ENCODE data around the gene PAM.

DNA sequence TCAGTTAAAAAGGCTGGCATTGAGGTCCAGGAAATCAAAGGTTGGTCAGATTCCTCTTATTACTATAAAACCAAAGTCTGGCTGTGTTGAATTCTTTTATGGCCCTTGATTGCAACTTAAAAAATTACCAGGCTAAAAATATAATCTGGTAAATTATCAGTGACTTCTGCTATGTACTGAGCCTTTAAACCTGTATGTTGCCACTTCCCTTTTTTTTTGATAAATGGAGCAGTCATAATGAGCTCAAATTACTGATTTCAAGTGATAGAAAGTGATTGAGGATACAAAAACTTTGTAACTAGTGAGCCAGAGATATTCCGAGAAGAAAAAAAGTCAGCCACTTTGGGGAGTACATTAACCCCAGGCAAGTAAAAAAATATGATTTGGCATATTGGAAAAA is 264.7 kb downstream of the PAM start:
- TF ChIP-seq, protein P1, sequence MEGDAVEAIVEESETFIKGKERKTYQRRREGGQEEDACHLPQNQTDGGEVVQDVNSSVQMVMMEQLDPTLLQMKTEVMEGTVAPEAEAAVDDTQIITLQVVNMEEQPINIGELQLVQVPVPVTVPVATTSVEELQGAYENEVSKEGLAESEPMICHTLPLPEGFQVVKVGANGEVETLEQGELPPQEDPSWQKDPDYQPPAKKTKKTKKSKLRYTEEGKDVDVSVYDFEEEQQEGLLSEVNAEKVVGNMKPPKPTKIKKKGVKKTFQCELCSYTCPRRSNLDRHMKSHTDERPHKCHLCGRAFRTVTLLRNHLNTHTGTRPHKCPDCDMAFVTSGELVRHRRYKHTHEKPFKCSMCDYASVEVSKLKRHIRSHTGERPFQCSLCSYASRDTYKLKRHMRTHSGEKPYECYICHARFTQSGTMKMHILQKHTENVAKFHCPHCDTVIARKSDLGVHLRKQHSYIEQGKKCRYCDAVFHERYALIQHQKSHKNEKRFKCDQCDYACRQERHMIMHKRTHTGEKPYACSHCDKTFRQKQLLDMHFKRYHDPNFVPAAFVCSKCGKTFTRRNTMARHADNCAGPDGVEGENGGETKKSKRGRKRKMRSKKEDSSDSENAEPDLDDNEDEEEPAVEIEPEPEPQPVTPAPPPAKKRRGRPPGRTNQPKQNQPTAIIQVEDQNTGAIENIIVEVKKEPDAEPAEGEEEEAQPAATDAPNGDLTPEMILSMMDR (IDR thresholded peaks at IDR 0.05): no peak
- no peak for TF ChIP-seq POLR2AphosphoS5 (IDR thresholded peaks at IDR 0.05)

All from prostate gland (tissue), 2 donors.